ENCODE measurements around the gene MYBPH. TPM values are rescaled to one million over a fixed set of nuclear protein-coding genes. Genes with fewer than 3 reads are reported as not detected.

The MYBPH gene
- total RNA-seq, 1 experiment from 2014 or later: not detected

DNA sequence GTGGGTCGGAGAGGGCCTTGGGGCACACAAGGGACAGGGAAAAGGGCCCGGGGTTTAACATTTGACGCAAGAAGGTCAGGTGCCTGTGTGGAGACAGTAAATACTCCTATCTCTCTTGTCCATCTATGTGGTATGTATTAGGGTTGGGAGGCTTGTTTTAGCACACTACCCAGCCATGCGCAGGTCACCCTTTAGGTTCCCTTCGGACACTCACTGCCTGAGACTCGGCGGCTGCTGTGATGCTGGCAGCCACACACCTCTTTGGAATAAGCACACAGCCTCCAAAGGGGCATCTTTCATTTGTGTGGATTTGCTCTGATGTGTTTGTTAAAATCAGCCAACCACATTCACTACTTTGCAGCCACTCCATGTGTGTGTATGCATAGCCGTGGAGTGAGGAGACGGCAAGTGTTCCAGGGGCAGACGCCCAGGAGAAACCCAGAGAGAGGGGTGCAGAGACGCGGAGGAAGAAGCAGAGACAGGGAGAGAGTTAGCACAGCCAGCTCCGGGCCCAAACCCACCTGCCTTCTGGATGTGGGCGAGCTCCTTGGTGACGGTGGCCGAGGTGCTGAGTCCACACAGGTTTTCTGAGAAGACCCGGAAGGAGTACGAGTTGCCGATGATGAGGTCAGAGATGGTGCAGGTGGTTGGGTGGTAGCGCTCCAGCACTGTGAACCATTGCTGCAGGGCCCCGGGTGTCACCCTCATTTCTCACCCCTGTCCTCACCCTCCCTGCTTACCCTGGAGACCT, 5.7 kb downstream of the MYBPH start:
- intact Hi-C loops (cut with micrococcal nuclease): no loop called here
- H3K27me3 Mint-ChIP-seq (ENCODE audit: insufficient read depth, unreplicated experiment): peaks cover 13% of the 10 kb centered on the region
- no peak for DNase-seq (ENCODE audit: unreplicated experiment)
- ChIA-PET CTCF (interaction anchor here (0.6 to 15.6 kb wide), 12 partner anchors 21 to 456 kb away, joined by 3 to 334 read pairs (median 12); partner anchors contain the start of gene ADORA1), POLR2A (no interaction called here)
- H3K4me1 Mint-ChIP-seq (ENCODE audit: insufficient read depth, unreplicated experiment): peaks cover 5% of the 10 kb centered on the region
- no peak overlapping the region for H3K4me3 Mint-ChIP-seq (ENCODE audit: unreplicated experiment)
- H3K36me3 Mint-ChIP-seq (ENCODE audit: insufficient read depth, unreplicated experiment): no peaks in the 10 kb centered on the region
- no TSS peak for BruUV-seq (replicated peaks)
- no peak overlapping the region for H3K27ac Mint-ChIP-seq (ENCODE audit: low read depth, unreplicated experiment)
- TF ChIP-seq, protein P1, sequence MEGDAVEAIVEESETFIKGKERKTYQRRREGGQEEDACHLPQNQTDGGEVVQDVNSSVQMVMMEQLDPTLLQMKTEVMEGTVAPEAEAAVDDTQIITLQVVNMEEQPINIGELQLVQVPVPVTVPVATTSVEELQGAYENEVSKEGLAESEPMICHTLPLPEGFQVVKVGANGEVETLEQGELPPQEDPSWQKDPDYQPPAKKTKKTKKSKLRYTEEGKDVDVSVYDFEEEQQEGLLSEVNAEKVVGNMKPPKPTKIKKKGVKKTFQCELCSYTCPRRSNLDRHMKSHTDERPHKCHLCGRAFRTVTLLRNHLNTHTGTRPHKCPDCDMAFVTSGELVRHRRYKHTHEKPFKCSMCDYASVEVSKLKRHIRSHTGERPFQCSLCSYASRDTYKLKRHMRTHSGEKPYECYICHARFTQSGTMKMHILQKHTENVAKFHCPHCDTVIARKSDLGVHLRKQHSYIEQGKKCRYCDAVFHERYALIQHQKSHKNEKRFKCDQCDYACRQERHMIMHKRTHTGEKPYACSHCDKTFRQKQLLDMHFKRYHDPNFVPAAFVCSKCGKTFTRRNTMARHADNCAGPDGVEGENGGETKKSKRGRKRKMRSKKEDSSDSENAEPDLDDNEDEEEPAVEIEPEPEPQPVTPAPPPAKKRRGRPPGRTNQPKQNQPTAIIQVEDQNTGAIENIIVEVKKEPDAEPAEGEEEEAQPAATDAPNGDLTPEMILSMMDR (IDR thresholded peaks at IDR 0.05; ENCODE audit: unreplicated experiment): no peak
- H3K9me3 Mint-ChIP-seq (ENCODE audit: unreplicated experiment): no peaks in the 10 kb centered on the region

DNA sequence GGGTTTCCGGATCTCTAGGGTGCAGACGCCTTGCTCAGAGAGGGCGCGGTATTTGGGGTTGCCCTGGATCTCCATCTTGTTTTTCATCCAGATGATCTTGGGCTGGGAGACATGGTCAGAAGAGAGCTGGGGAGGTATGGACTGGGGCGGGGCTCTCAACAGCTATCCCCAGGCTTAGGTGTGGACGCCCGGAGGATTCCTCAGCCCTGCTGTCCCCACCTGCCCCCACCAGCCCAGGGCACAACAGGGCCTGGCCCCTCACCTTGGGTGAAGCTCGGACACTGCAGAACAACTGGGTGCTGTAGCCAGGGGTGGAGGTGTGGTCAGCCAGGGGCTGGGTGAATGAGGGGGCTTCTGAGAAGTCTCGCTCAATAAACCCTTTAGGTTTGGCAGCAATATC, 6.6 kb downstream of the MYBPH start:
- DNase-seq (ENCODE audit: unreplicated experiment): no peak
- TF ChIP-seq, protein P1 (IDR thresholded peaks at IDR 0.05; ENCODE audit: unreplicated experiment): no peak
- H3K4me1 Mint-ChIP-seq (ENCODE audit: insufficient read depth, unreplicated experiment): peaks cover 5% of the 10 kb centered on the region
- ChIA-PET CTCF (interaction anchor here (0.6 to 15.6 kb wide), 9 partner anchors 11 to 124 kb away, joined by 3 to 334 read pairs (median 5); partner anchors contain the start of gene ADORA1), POLR2A (no interaction called here)
- H3K36me3 Mint-ChIP-seq (ENCODE audit: insufficient read depth, unreplicated experiment): no peaks in the 10 kb centered on the region
- no TSS peak for BruUV-seq (replicated peaks)
- intact Hi-C loops (cut with micrococcal nuclease): no loop called here
- H3K27ac Mint-ChIP-seq (ENCODE audit: low read depth, unreplicated experiment): no peak overlapping the region
- peaks cover 4% of the 10 kb centered on the region for H3K27me3 Mint-ChIP-seq (ENCODE audit: insufficient read depth, unreplicated experiment)
- H3K9me3 Mint-ChIP-seq (ENCODE audit: unreplicated experiment): no peaks in the 10 kb centered on the region
- no peak overlapping the region for H3K4me3 Mint-ChIP-seq (ENCODE audit: unreplicated experiment)

DNA sequence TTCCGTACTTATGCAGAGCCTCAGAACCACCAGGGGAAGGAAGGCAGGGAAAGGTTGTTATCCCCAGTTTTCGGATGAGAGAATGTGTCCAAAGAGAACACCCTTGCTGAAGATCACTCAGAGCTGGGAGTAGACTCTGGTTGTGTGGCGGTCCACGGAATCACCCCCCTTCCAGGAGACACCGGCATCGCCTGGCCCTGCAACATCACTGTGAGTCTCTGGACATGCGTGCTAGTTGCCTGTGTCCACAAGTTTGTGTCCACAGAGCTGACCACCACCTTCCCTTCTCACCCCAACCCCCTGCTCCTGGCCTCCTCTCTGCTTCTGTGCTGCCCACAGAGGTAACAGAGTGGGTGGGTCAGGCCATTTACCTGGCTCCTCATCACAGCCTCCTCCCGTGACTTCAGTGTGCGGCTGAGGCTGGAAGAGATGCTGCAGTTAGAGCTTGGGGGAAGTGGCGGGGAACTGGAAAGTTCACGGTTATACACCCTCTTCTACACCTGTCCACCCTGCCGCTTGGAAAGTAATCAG, 7.3 kb downstream of the MYBPH start:
- POLR2A ChIA-PET: no interaction called here
- Mint-ChIP-seq H3K9me3 (ENCODE audit: unreplicated experiment) (no peaks in the 10 kb centered on the region), H3K4me3 (ENCODE audit: unreplicated experiment) (no peak overlapping the region), H3K27me3 (ENCODE audit: insufficient read depth, unreplicated experiment) (peaks cover 1% of the 10 kb centered on the region), H3K27ac (ENCODE audit: low read depth, unreplicated experiment) (no peak overlapping the region), H3K4me1 (ENCODE audit: insufficient read depth, unreplicated experiment) (peaks cover 5% of the 10 kb centered on the region), H3K36me3 (ENCODE audit: insufficient read depth, unreplicated experiment) (no peaks in the 10 kb centered on the region)
- TF ChIP-seq, protein P1 (IDR thresholded peaks at IDR 0.05; ENCODE audit: unreplicated experiment): no peak
- no TSS peak for BruUV-seq (replicated peaks)
- CTCF ChIA-PET: interaction anchor here (0.7 to 15.6 kb wide), 5 partner anchors 12 to 124 kb away, joined by 4 to 334 read pairs (median 8); no protein-coding TSS in a partner anchor
- DNase-seq (ENCODE audit: unreplicated experiment): no peak
- intact Hi-C loops (cut with micrococcal nuclease): no loop called here

DNA sequence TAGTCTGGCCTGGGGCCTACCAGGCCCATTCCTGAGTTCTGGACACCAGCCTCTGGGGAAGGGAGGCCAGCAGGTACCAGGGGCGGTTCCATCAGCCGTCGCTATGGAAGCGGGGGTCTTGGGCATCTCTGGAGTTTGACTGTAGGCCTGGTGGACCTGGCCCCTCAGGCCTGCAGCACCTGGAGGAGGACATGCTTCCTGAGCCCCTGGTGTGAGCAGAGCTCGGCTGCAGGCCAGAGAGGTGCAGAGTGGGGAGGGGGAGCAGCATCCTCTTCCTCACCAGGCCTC, 7.8 kb downstream of the MYBPH start:
- Mint-ChIP-seq H3K27me3 (ENCODE audit: insufficient read depth, unreplicated experiment) (peaks cover 6% of the 10 kb centered on the region), H3K4me3 (ENCODE audit: unreplicated experiment) (no peak overlapping the region), H3K4me1 (ENCODE audit: insufficient read depth, unreplicated experiment) (peaks cover 5% of the 10 kb centered on the region), H3K9me3 (ENCODE audit: unreplicated experiment) (no peaks in the 10 kb centered on the region), H3K36me3 (ENCODE audit: insufficient read depth, unreplicated experiment) (no peaks in the 10 kb centered on the region), H3K27ac (ENCODE audit: low read depth, unreplicated experiment) (no peak overlapping the region)
- no TSS peak for BruUV-seq (replicated peaks)
- CTCF ChIA-PET: interaction anchor here (6.5 to 15.6 kb wide), 2 partner anchors 50 to 123 kb away, joined by 89 to 334 read pairs; no protein-coding TSS in a partner anchor
- TF ChIP-seq, protein P1 (IDR thresholded peaks at IDR 0.05; ENCODE audit: unreplicated experiment): no peak
- POLR2A ChIA-PET: no interaction called here
- intact Hi-C loops (cut with micrococcal nuclease): no loop called here
- no peak for DNase-seq (ENCODE audit: unreplicated experiment)
